Activated T-helper 17 cell treated with anti-CD3 and anti-CD28 coated beads, Interleukin-2, amount 50 U/mL, for 72 hours (primary cell): ENCODE measurements around the gene LY6G6F. TPM values are rescaled to one million over a fixed set of nuclear protein-coding genes. Genes with fewer than 3 reads are reported as not detected.
A peak's percentile ranks its signal among the peaks of the same experiment; 100 is the strongest.

Experiments used
- ATAC-seq: fragments of 150-1000 bp; cut with Tn5 transposase; replicated peaks from 2 replicates; pipeline ENCODE4 v1.10.0; 2021; ENCODE audit warnings: mild to moderate bottlenecking, moderate library complexity
- H3K27ac Mint-ChIP-seq: one replicate; pipeline ENCODE4 v1.8.0; 2022; ENCODE audit warnings: mixed read lengths
- H3K27me3 Mint-ChIP-seq: one replicate; pipeline ENCODE4 v1.8.0; 2022; ENCODE audit warnings: mixed read lengths
- H3K36me3 Mint-ChIP-seq: one replicate; pipeline ENCODE4 v1.8.0; 2022; ENCODE audit warnings: low read depth, mild to moderate bottlenecking, mixed read lengths
- H3K4me1 Mint-ChIP-seq: one replicate; pipeline ENCODE4 v1.8.0; 2022; ENCODE audit warnings: mixed read lengths
- H3K4me3 Mint-ChIP-seq: one replicate; pipeline ENCODE4 v1.8.0; 2022; ENCODE audit warnings: mild to moderate bottlenecking, mixed read lengths
- H3K9me3 Mint-ChIP-seq: one replicate; pipeline ENCODE4 v1.8.0; 2022; ENCODE audit warnings: mixed read lengths
- total RNA-seq, 2 donors: library from RNA; stranded (reverse); gene quantifications; one replicate each; pipeline ENCODE4 v1.2.3, GENCODE V29; 2022

The LY6G6F gene
- total RNA-seq, 2 donors from 2014 or later: not detected

GRCh38 chr6:31744422-31744821, 37.8 kb downstream of the LY6G6F start:
- Mint-ChIP-seq H3K4me3 (no peak overlapping the region), H3K4me1 (peaks cover 18% of the 10 kb centered on the region), H3K27ac (no peak overlapping the region), H3K36me3 (peaks cover 68% of the 10 kb centered on the region), H3K9me3 (no peaks in the 10 kb centered on the region), H3K27me3 (no peaks in the 10 kb centered on the region)
- no peak for ATAC-seq

- no peaks in the 10 kb centered on the region for H3K27me3 Mint-ChIP-seq
- no peaks in the 10 kb centered on the region for H3K9me3 Mint-ChIP-seq
- H3K4me3 Mint-ChIP-seq: no peak overlapping the region
- peaks cover 10% of the 10 kb centered on the region for H3K4me1 Mint-ChIP-seq
- peak overlapping the region; percentile 41 for H3K27ac Mint-ChIP-seq
- ATAC-seq: no peak
- H3K36me3 Mint-ChIP-seq: peaks cover 26% of the 10 kb centered on the region
These were observed 42.8 kb downstream of the LY6G6F start for GRCh38 chr6:31749301-31750036.

DNA sequence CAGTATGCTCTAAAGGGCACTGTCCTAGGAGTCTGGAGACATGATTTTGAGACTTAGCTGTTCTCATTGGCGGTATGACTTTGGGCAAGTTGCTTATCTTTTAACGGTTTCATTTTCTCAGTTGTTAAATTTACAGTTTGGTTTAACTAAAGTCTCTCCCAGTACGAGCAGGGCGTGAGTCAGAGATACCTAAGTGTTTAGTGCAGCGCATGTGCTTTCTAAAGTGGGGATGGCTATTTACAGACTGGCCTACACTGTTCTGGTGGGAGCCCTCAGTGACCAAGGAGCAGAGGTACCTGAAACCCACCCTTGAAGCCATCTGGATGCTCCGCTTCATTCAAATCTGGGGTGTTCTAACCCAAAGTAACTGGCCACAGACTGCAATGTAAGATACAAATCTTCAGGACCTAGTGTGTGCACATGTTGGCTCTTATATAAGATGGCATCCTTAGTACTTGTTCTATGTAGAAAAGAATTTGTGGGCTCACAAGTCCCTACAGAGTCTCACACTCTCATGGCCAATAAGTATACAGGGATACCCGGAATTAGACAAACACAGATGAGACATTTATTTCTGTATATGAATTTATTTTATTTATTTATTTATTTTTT, 43.9 kb downstream of the LY6G6F start:
- H3K27me3 Mint-ChIP-seq: no peaks in the 10 kb centered on the region
- H3K9me3 Mint-ChIP-seq: no peaks in the 10 kb centered on the region
- H3K27ac Mint-ChIP-seq: no peak overlapping the region
- no peak for ATAC-seq
- peaks cover 16% of the 10 kb centered on the region for H3K36me3 Mint-ChIP-seq
- H3K4me3 Mint-ChIP-seq: no peak overlapping the region
- peaks cover 4% of the 10 kb centered on the region for H3K4me1 Mint-ChIP-seq

GRCh38 chr6:31752739-31753319, 46.2 kb downstream of the LY6G6F start:
- Mint-ChIP-seq H3K4me3 (no peak overlapping the region), H3K27ac (no peak overlapping the region), H3K9me3 (no peaks in the 10 kb centered on the region), H3K4me1 (peaks cover 4% of the 10 kb centered on the region), H3K27me3 (no peaks in the 10 kb centered on the region), H3K36me3 (peaks cover 4% of the 10 kb centered on the region)
- ATAC-seq: peak; percentile 44

- Mint-ChIP-seq H3K27ac (no peak overlapping the region), H3K36me3 (peaks cover 41% of the 10 kb centered on the region), H3K4me3 (no peak overlapping the region), H3K4me1 (peaks cover under 1% of the 10 kb centered on the region), H3K9me3 (no peaks in the 10 kb centered on the region), H3K27me3 (no peaks in the 10 kb centered on the region)
- no peak for ATAC-seq
These were observed 51.6 kb downstream of the LY6G6F start for GRCh38 chr6:31758281-31758680.

Other genes with a start within 250 kb of the LY6G6F start
- 10 to 100 TPM; 25.8 to 34.3 TPM for gene MICB, start 208.7 kb upstream of the LY6G6F start, total RNA-seq
- not detected for gene MCCD1, start 177.9 kb upstream of the LY6G6F start, total RNA-seq
- gene DDX39B, start 164.9 kb upstream of the LY6G6F start, total RNA-seq: 100 to 1,000 TPM; 558 to 568 TPM
- gene ATP6V1G2, start 160.3 kb upstream of the LY6G6F start, total RNA-seq: 1 to 10 TPM; 2.1 to 2.4 TPM
- gene NFKBIL1, start 159.3 kb upstream of the LY6G6F start, total RNA-seq: 10 to 100 TPM; 14.1 to 29.8 TPM
- 100 to 1,000 TPM; 163 to 567 TPM for gene LTA, start 134.6 kb upstream of the LY6G6F start, total RNA-seq
- 100 to 1,000 TPM in 1 of 2 donors, 10 to 100 TPM in 1; 69.5 to 199 TPM for gene TNF, start 131.3 kb upstream of the LY6G6F start, total RNA-seq
- 100 to 1,000 TPM; 269 to 395 TPM for gene LTB, start 124.4 kb upstream of the LY6G6F start, total RNA-seq
- 10 to 100 TPM in 1 of 2 donors, 1 to 10 TPM in 1; 8.1 to 28.7 TPM for gene LST1, start 120.6 kb upstream of the LY6G6F start, total RNA-seq
- 10 to 100 TPM; 25.4 to 28.6 TPM for gene NCR3, start 113.9 kb upstream of the LY6G6F start, total RNA-seq
- 10 to 100 TPM in 1 of 2 donors, 1 to 10 TPM in 1; 9.1 to 15.5 TPM for gene AIF1, start 91.6 kb upstream of the LY6G6F start, total RNA-seq
- 100 to 1,000 TPM; 226 to 237 TPM for gene PRRC2A, start 86.2 kb upstream of the LY6G6F start, total RNA-seq
- gene BAG6, start 54.2 kb upstream of the LY6G6F start, total RNA-seq: 100 to 1,000 TPM; 298 to 383 TPM
- gene APOM, start 51.0 kb upstream of the LY6G6F start, total RNA-seq: 1 to 10 TPM in 1 of 2 donors, under 1 TPM in 1; 0.76 to 1.3 TPM
- gene C6orf47, start 46.1 kb upstream of the LY6G6F start, total RNA-seq: 10 to 100 TPM; 16.2 to 21.0 TPM
- gene GPANK1, start 41.9 kb upstream of the LY6G6F start, total RNA-seq: 10 to 100 TPM; 30.1 to 39.0 TPM
- gene CSNK2B, start 40.8 kb upstream of the LY6G6F start, total RNA-seq: 100 to 1,000 TPM; 204 to 245 TPM
- 10 to 100 TPM; 25.3 to 28.1 TPM for gene LY6G5B, start 36.9 kb upstream of the LY6G6F start, total RNA-seq
- gene LY6G5C, start 25.8 kb upstream of the LY6G6F start, total RNA-seq: 1 to 10 TPM; 2.2 to 5.0 TPM
- gene ABHD16A, start 3.5 kb upstream of the LY6G6F start, total RNA-seq: 10 to 100 TPM; 31.4 to 31.7 TPM
- gene LY6G6D, start 8.5 kb downstream of the LY6G6F start, total RNA-seq: not detected
- under 1 TPM in 1 of 2 donors, not detected in 1; 0.64 TPM for gene LY6G6C, start 14.9 kb downstream of the LY6G6F start, total RNA-seq
- not detected for gene MPIG6B, start 16.5 kb downstream of the LY6G6F start, total RNA-seq
- 10 to 100 TPM in 1 of 2 donors, 1 to 10 TPM in 1; 9.4 to 23.8 TPM for gene DDAH2, start 22.4 kb downstream of the LY6G6F start, total RNA-seq
- 100 to 1,000 TPM; 406 to 482 TPM for gene CLIC1, start 29.7 kb downstream of the LY6G6F start, total RNA-seq
- 10 to 100 TPM; 78.9 to 82.6 TPM for gene MSH5, start 33.1 kb downstream of the LY6G6F start, total RNA-seq
- gene SAPCD1, start 55.8 kb downstream of the LY6G6F start, total RNA-seq: 10 to 100 TPM; 12.1 to 18.9 TPM
- 1 to 10 TPM; 2.9 to 4.2 TPM for gene VWA7, start 70.5 kb downstream of the LY6G6F start, total RNA-seq
- 100 to 1,000 TPM in 1 of 2 donors, 10 to 100 TPM in 1; 75.3 to 134 TPM for gene VARS1, start 88.9 kb downstream of the LY6G6F start, total RNA-seq
- 100 to 1,000 TPM in 1 of 2 donors, 10 to 100 TPM in 1; 92.5 to 139 TPM for gene LSM2, start 100.1 kb downstream of the LY6G6F start, total RNA-seq
- gene HSPA1L, start 108.4 kb downstream of the LY6G6F start, total RNA-seq: 1 to 10 TPM; 2.7 to 2.9 TPM
- gene HSPA1A, start 108.7 kb downstream of the LY6G6F start, total RNA-seq: 100 to 1,000 TPM; 124 to 189 TPM
- gene HSPA1B, start 120.9 kb downstream of the LY6G6F start, total RNA-seq: 100 to 1,000 TPM in 1 of 2 donors, 10 to 100 TPM in 1; 78.4 to 118 TPM
- 10 to 100 TPM; 19.3 to 22.3 TPM for gene NEU1, start 156.0 kb downstream of the LY6G6F start, total RNA-seq
- under 1 TPM in 1 of 2 donors, not detected in 1; 0.39 TPM for gene SLC44A4, start 172.1 kb downstream of the LY6G6F start, total RNA-seq
- 10 to 100 TPM; 41.2 to 55.3 TPM for gene EHMT2, start 190.8 kb downstream of the LY6G6F start, total RNA-seq
- gene ZBTB12, start 195.2 kb downstream of the LY6G6F start, total RNA-seq: 1 to 10 TPM; 1.6 to 3.0 TPM
- 1 to 10 TPM in 1 of 2 donors, under 1 TPM in 1; 0.58 to 4.7 TPM for gene C2, start 220.9 kb downstream of the LY6G6F start, total RNA-seq
- 1 to 10 TPM in 1 of 2 donors, not detected in 1; 1.5 TPM for gene CFB, start 239.2 kb downstream of the LY6G6F start, total RNA-seq